ENCODE results near the gene ZNF302. TPM values are rescaled to one million over a fixed set of nuclear protein-coding genes. Genes with fewer than 3 reads are reported as not detected.

ZNF302 gene
- polyA plus RNA-seq, 1 experiment, result 29.1 TPM

DNA sequence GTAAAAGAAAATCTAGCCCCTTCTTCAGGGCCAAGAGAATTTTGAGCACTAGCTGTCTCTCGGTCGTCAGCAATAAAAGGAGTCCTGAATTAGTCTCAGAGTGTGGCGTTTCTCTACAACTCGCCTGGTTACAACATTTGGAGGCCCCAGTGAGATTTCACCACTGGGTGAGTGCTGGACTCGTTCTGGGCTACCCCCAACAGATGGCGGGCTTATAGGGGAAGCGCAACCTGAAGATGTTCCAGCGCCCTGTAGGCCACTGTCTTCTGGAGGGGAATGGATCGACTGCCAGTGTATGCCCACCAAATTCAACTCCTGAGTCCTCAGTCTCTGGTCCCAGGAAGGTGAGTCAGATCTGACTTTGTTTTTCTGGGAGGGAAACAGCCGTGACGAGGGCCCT is 44.9 kb downstream of the ZNF302 start:
- H3K9me3 ChIP-seq (ENCODE audit: control insufficient read depth, insufficient read depth, low read length), result no peaks in the 10 kb centered on the region
- peaks cover 5% of the 10 kb centered on the region for H3K27me3 ChIP-seq (ENCODE audit: control insufficient read depth, insufficient read depth, low read length)
- H3K27ac ChIP-seq (ENCODE audit: low read depth, low read length), result no peak overlapping the region
- POLR2A ChIA-PET, result no interaction called here
- TF ChIP-seq, protein P1, sequence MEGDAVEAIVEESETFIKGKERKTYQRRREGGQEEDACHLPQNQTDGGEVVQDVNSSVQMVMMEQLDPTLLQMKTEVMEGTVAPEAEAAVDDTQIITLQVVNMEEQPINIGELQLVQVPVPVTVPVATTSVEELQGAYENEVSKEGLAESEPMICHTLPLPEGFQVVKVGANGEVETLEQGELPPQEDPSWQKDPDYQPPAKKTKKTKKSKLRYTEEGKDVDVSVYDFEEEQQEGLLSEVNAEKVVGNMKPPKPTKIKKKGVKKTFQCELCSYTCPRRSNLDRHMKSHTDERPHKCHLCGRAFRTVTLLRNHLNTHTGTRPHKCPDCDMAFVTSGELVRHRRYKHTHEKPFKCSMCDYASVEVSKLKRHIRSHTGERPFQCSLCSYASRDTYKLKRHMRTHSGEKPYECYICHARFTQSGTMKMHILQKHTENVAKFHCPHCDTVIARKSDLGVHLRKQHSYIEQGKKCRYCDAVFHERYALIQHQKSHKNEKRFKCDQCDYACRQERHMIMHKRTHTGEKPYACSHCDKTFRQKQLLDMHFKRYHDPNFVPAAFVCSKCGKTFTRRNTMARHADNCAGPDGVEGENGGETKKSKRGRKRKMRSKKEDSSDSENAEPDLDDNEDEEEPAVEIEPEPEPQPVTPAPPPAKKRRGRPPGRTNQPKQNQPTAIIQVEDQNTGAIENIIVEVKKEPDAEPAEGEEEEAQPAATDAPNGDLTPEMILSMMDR (IDR thresholded peaks at IDR 0.05; ENCODE audit: low read depth, low read length), result no peak
- H3K4me3 ChIP-seq (ENCODE audit: low read depth, low read length), result no peak overlapping the region
- CTCF ChIA-PET, result no interaction called here
- no peak for DNase-seq (ENCODE audit: low read depth, low spot score)

DNA sequence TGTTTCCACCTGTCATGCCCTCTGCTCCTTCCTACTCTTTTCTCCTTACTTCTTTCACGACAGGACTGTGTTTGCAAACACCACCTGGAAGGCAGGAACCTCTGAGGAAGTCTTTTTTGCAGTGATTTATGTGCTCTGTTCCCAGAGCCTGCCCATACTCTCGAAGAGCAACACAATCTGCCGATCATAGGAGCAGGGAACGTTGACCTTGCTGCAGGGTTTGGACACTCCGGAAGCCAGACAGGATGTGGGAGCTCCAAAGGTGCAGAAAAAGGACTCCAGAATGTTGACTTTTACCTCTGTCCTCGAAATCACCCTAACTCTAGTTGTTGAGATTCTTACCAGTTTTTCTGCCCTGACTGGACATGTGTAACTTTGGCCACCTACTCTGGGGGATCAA is 47.9 kb downstream of the ZNF302 start:
- ChIA-PET POLR2A (no interaction called here), CTCF (no interaction called here)
- TF ChIP-seq, protein P1 (IDR thresholded peaks at IDR 0.05; ENCODE audit: low read depth, low read length), result no peak
- no peaks in the 10 kb centered on the region for H3K9me3 ChIP-seq (ENCODE audit: control insufficient read depth, insufficient read depth, low read length)
- no peak overlapping the region for H3K4me3 ChIP-seq (ENCODE audit: low read depth, low read length)
- DNase-seq (ENCODE audit: low read depth, low spot score), result no peak
- H3K27me3 ChIP-seq (ENCODE audit: control insufficient read depth, insufficient read depth, low read length), result peaks cover 5% of the 10 kb centered on the region
- H3K27ac ChIP-seq (ENCODE audit: low read depth, low read length), result no peak overlapping the region

DNA sequence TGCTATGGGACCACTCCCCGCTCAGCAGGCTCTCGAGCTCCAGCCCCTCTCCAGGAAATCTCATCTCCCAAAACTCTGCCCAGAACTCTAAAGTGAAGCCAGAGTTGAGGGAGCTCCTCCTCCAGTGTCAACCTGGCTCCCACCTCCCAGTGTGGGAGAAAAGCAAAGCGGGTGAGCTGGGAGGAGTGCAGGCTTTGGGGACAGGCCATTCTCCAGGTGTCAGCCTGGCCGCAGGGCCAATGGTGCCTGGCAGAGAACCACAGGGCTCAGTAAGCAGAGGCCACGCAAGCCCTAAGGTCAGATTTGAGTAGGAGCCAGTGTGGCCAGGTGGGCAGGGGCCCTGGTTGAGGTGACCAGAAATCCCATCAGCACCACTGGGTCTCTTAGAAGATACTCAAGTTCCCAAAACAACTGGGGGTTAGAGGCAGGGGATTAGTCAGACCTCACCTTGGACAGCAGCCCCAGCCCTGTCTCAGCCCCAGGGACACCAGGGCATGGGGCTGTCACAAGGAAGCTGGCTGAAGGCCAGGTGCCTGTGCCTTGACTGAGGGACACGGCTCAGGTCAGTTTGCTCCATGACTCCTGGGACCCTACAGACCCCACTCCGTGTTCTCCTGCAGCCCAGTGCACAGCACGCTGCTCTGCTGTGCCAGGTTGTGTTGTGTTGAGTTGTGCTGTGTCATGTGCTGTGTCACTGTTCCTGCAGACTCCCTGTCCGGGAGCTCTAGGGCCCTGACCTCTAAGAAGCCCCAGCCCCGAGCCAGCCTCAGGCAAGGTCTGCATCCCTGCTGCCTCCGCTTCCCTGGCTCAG is 53.7 kb downstream of the ZNF302 start:
- TF ChIP-seq, protein P1 (IDR thresholded peaks at IDR 0.05; ENCODE audit: low read depth, low read length), result no peak
- H3K4me3 ChIP-seq (ENCODE audit: low read depth, low read length), result no peak overlapping the region
- ChIA-PET CTCF (interaction anchor here (1.2 kb wide), 1 partner anchor 18 kb away, joined by 5 read pairs; no protein-coding TSS in a partner anchor), POLR2A (no interaction called here)
- no peak overlapping the region for H3K27ac ChIP-seq (ENCODE audit: low read depth, low read length)
- DNase-seq (ENCODE audit: low read depth, low spot score), result no peak
- H3K9me3 ChIP-seq (ENCODE audit: control insufficient read depth, insufficient read depth, low read length), result no peaks in the 10 kb centered on the region; the same call in 1 of the 2 replicates
- peaks cover 3% of the 10 kb centered on the region for H3K27me3 ChIP-seq (ENCODE audit: control insufficient read depth, insufficient read depth, low read length)

DNA sequence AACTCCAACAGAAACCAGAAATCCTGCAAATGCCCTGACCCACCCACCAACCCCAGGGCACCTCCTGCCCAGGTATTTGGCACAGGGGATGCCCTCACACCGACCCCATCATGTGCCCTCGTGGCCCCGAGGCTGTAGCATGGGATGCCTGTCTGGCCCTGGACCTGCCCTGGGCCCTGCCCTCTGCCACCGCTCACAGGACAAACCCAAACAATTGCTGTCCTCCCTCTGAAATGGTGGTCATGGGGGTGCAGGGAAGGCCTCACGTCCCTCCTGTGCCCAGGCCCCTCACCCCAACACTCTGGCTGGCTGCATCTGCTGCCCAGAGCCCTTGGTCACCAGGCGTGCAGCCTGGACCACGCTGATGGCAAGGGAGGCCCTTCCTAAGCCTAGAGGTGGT is 54.5 kb downstream of the ZNF302 start:
- ChIA-PET POLR2A (no interaction called here), CTCF (no interaction called here)
- Histone ChIP-seq H3K27me3 (ENCODE audit: control insufficient read depth, insufficient read depth, low read length) (no peaks in the 10 kb centered on the region), H3K4me3 (ENCODE audit: low read depth, low read length) (no peak overlapping the region), H3K9me3 (ENCODE audit: control insufficient read depth, insufficient read depth, low read length) (no peaks in the 10 kb centered on the region; the same call in 1 of the 2 replicates), H3K27ac (ENCODE audit: low read depth, low read length) (no peak overlapping the region)
- TF ChIP-seq, protein P1 (IDR thresholded peaks at IDR 0.05; ENCODE audit: low read depth, low read length), result no peak
- DNase-seq (ENCODE audit: low read depth, low spot score), result no peak

DNA sequence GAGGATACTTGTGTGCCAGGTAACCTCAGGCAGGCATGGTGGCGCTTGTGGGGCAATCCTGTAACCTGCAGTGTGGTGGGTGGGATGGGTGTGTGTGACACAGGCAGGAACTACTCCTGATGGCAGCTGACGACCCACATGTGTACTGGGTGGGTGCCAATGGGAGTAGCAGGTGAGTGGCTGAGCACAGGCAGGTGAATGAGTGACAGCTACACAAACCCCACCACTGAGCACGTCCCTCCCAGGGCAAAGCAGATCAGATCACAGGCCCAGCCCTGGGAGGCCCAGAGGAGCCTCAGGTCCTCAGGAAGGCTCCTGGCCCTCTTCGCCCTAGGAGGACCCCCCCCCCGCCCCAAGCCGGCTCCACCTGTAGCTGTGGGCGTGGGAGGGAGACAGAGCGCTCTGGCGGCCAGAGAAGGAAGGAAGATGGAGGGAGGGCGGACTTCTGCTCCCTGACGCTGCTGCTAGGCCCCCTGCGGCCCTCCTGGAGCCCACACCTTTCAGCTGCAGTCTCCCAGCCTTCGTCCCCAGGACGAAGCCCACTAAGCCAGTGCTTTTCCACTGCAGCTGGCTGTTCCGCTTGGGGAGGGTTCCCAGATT is 55.2 kb downstream of the ZNF302 start:
- DNase-seq (ENCODE audit: low read depth, low spot score), result no peak
- peaks cover 3% of the 10 kb centered on the region for H3K9me3 ChIP-seq (ENCODE audit: control insufficient read depth, insufficient read depth, low read length)
- POLR2A ChIA-PET, result interaction anchor here (1.2 kb wide), 1 partner anchor 55 kb away, joined by 17 read pairs; the partner anchor contains the start of genes SCGB2B2 and ZNF302
- peak overlapping the region; percentile 82 for H3K4me3 ChIP-seq (ENCODE audit: low read depth, low read length)
- H3K27me3 ChIP-seq (ENCODE audit: control insufficient read depth, insufficient read depth, low read length), result no peaks in the 10 kb centered on the region
- H3K27ac ChIP-seq (ENCODE audit: low read depth, low read length), result peak overlapping the region; percentile 93
- TF ChIP-seq, protein P1 (IDR thresholded peaks at IDR 0.05; ENCODE audit: low read depth, low read length), result no peak
- CTCF ChIA-PET, result interaction anchor here (1.1 kb wide), 1 partner anchor 93 kb away, joined by 3 read pairs; no protein-coding TSS in a partner anchor

Measured in AG04450 (cell line).